GM19455 (cell line): ENCODE results near the gene NBPF6.
"Not testable (repeated sequence)": the region's sequence is repeated elsewhere in the genome, so short reads cannot be mapped to it uniquely, and the experiment has no call there.

Source experiments
- ATAC-seq: cut with Tn5 transposase; IDR thresholded peaks from one replicate; pipeline ENCODE4 v1.9.1; 2021; ENCODE audit not compliant: unreplicated experiment

Gene NBPF6, protein sequence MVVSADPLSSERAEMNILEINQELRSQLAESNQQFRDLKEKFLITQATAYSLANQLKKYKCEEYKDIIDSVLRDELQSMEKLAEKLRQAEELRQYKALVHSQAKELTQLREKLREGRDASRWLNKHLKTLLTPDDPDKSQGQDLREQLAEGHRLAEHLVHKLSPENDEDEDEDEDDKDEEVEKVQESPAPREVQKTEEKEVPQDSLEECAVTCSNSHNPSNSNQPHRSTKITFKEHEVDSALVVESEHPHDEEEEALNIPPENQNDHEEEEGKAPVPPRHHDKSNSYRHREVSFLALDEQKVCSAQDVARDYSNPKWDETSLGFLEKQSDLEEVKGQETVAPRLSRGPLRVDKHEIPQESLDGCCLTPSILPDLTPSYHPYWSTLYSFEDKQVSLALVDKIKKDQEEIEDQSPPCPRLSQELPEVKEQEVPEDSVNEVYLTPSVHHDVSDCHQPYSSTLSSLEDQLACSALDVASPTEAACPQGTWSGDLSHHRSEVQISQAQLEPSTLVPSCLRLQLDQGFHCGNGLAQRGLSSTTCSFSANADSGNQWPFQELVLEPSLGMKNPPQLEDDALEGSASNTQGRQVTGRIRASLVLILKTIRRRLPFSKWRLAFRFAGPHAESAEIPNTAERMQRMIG

DNA sequence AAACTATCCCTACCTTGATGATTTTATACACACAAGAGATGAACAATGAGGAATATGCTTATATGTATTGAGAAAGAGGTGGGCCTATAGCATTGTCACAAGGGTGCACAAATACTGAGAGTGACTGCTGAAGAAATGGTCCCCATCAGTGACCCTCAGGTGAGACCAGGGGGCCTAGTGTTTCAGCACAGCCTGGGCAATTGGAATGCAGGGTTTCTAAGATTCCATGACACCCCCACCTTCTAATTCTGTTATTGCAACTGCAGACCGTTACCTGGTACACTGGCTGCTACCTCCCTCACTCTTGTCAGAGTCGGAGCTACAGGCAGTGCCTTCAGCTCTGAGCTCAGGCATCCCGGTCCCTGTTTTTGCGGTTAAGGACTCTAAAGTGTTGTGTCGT lies at the start of gene NBPF6:
NBPF6 (plus strand) TSS at position 301 of the 400 bp plus-strand sequence. CDS start 259 bp downstream, outside the sequence.
- ATAC-seq: not testable (repeated sequence)

DNA sequence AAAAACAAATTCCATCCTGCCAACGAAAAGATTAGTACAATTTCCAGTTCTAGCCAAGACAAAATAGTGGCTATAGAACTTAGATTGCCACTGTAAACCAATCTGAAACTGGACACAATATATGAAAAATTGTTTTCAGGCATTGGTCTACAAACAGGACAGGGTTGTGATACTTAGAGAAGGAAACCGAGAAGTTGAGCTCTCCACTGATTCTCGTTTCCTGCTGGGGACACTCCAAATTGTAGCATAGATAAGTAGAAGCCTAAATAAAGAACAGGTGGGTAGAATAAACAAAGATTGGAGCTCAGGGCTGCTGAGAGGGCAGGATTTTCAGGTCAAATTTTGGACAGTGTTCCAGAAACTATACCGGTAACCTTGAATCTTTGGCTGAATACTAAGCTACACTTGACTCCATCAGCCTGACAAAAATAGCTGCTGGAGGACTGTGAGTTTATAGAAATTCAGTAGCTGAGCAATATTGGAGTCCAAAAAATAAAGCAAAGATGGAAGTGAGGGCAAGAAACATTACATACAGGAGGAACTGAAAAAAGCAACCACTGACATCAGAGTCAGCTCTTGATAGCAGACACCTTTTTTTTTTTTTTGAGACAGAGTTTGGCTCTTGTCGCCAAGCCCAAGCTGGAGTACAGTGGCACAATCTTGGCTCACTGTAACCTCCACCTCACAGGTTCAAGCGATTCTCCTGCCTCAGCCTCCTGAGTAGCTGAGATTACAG lies 38.9 kb upstream of the NBPF6 start:
- ATAC-seq: not testable (repeated sequence)

DNA sequence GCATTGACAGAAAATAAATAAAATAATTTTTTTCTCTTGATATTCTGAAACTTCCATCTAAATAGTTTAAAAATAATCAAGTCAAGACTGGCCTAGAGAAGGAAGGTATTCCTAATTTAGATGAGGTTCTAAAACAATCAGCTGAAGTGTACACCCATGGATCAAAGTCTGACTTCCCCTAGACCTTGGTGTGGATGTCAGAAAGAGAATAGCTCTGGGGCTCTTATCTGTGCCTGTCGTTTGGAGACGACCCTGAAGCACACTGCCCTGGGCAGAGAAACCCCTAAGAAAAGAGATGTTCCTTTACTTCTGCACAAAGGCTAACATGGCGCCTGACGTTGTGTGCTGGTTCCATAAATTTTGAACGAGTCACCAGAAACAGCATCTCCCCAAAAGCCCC lies 30.0 kb upstream of the NBPF6 start:
- not testable (repeated sequence) for ATAC-seq

DNA sequence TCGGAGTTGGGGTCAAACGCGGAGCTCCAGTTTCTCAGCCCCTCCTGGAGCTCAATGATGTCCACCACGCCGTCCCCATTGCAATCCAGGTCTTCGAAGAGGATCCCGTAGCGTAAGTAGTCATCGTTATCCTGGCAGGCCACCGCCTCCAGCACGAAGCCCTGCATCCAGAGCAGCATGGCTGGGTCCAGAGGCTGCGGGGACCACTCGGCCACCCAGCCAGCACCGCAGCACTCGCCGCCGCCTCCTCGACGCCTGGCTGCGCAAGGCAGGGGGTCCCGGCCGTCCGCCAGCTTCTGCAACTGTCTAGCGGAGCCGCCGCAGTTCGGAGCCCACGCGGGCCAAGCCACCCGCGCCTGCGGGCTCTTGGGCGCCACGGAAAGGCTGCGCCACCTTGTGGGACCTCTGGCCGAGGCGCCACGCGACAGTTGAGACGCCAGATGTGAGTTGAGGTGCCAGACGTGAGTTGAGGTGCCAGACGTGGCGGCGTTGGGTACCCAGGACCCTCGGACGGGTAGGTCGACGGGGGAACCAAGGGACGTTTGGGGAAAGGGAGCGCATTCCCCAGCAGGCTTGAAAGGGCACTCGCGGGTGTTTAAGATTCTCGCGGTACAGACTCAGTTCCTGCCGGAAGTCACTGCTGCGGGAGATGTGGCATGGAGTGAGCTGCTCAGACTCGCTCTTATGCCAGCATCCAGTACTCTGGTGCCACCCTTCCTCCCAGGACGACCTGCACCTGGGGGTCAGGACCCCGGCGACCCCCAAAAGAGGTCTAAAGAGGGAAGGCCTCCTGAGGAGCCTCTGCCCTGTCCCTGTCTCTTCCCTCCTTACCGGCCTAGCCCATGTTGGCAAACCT lies 28.9 kb upstream of the NBPF6 start:
- ATAC-seq: not testable (repeated sequence)

DNA sequence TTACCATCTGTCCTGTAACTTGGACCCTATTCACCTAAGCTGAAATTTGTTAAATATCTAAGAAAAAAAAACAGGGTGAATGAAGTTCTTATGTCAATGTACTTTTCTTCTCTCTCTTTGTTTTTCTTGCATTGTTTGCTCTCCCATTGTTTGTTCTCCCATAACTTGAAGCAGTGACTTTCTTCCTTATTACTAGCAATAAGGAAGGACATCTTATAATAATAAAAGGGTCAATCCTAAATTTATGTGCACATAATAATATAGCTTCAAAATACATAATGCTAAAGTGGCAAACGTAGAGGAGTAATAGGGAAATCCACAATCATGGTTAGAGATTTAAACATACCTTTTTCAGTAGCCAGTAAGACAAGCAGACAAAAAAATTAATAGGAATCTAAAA lies 23.3 kb upstream of the NBPF6 start:
- ATAC-seq: not testable (repeated sequence)

DNA sequence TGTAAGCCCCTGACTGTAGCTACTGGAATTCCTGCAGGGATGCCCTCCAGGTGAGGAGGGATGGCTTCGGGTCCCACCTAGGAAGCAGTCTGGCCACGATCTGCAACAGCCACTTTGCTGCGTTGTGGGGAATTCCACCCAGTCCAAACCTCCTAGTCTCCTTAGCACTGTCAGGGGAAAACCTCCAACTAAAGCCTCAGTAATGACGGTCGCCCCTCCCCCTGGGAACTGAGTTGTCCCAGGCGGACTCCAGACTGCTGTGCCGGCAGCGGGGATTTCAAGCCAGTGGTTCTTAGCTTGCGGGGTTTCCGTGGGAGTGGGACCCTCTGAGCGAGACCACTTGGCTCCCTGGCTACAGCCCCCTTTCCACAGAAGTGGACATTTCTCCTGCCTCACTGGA lies 18.1 kb upstream of the NBPF6 start:
- not testable (repeated sequence) for ATAC-seq

DNA sequence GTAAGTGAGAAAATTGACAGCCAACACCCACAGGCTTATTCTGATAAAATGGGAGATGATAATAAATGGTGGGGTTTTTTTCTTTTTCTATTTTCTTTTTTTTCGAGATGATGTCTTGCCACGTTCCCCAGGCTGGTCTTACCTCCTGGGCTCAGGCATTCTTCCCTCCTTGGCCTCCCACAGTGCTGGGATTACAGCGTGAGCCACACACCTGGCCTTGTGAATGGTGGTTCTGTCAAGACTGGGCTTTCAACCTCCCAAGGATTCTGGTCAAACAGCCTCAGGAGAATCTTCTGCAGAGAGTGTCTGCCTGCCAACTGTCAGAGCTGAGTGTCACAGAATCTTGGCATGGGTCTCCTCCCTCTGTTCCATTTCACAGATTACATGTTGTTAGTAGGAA lies 16.7 kb upstream of the NBPF6 start:
- ATAC-seq: not testable (repeated sequence)

DNA sequence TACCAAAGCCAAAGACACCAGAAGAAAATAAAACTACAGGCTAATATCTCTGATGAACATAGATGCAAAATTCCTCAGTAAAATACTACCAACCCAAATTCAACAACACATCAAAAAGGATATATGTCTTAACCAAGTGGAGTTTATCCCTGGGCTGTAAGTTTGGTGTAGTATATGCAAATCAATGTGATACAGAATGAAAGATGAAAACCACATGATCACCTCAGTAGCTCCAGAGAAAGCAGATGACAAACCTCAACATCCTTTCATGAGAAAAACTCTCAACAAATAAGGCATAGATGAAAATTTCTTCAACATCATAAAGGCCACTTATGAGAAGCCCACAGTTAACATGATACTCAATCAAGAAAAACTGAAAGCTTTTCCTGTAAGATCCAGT lies 11.6 kb upstream of the NBPF6 start:
- peak; percentile 79 for ATAC-seq

DNA sequence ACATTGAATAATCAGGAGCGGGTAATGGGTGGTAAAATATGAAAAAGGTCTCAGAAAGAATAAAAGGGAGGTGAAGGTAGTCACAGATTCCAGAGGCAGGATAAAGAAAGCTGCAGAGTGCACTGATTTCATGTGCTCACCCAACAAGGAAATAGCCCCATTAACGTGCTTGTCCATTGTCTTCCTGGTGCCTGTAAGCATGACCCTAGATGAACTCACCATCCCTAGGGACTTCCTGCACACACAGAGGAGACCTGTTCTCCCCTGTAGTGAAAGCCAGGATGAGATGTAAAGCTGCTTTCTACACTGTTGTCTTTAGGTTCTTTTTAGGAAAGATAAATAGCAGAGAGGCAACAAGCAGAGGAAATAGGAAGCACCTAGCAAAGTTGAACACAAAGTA lies 4.4 kb downstream of the NBPF6 start:
- ATAC-seq: not testable (repeated sequence)

DNA sequence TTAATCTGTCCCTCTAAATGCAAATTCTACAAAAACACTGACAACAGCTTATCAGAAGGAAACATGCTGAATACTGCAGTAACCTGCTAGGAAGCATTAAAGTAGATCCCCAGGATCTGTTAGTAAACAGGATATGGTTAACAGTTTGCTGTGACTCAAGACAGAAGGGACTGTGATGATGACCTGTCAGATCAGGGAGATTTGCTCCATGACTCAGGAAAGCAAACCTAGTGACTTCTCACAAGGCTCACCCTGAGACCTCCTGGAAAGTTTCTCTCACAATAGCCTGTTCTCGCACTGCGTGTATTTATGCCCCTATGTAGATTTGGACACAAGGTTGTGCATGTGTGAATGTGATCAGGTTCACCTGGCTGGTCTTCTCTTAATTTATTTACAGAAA lies 8.5 kb downstream of the NBPF6 start:
- not testable (repeated sequence) for ATAC-seq

DNA sequence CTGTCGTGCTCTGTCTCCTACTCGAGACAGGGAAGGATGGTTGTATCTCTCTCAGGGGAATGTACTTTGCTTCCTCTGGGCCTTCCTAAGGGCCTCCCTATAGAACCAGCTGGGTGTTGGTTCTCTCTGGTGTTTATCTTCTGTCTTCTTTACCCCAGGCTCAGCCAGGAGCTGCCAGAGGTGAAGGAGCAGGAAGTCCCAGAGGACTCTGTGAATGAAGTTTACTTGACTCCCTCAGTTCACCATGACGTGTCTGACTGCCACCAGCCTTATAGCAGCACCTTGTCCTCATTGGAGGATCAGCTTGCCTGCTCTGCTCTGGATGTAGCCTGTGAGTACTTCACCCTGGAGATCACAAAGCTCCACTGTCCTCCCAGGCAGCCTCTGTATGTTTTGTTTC lies 11.6 kb downstream of the NBPF6 start:
- ATAC-seq: not testable (repeated sequence)

DNA sequence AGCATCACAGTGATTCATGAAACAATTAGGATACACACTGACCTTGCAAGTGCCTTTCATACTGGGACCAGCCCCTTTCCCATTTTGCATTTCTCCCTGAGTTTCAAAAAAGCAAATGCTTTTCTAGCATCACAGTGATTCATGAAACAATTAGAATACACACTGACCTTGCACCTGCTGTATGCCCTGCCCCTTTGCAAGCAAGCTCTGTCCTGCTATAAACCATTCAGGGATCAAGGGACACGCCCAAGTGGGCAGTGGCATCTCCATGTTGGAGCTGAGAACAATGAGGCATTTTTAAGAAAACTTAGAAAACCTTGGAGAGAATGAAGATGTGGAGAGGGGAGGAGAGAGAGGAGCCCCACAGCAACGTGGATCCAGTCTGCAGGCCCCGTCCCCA lies 13.8 kb downstream of the NBPF6 start:
- ATAC-seq: not testable (repeated sequence)

DNA sequence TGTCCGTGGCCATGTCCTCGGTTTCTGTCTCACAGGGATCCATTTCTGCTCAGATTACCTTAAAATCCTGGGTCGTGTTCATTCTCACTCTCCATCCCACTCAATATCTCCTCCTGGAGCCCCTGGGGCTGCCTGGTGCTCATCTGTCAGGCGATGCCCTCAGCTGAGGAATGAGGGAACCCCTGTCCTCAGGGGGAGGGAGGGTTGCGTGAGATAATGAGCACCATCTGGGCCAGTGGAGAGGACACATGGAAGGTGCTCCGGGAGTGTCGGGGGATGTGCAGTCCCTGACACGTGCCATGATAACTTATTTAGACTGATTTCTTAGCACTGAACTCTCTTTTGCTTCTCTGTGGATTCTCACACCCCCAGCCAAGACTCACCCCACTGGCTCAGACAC lies 16.0 kb downstream of the NBPF6 start:
- ATAC-seq: not testable (repeated sequence)

DNA sequence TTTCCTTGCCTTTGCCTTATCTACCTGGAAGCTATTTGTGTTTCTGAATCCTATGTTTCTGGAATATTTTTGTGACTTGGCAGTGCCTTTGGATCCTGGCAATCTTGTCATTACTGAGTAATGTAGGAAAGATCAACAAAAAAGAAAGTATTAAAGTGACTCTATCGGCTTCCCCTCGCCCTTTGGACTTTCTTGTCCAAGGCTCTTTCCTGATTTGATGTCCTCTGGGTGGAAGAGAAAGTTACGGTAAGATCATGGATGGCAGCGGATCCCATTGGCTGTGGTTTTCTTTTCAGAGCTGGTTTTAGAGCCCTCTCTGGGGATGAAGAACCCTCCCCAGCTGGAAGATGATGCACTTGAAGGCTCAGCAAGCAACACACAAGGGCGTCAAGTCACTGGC lies 17.0 kb downstream of the NBPF6 start:
- ATAC-seq: not testable (repeated sequence)

DNA sequence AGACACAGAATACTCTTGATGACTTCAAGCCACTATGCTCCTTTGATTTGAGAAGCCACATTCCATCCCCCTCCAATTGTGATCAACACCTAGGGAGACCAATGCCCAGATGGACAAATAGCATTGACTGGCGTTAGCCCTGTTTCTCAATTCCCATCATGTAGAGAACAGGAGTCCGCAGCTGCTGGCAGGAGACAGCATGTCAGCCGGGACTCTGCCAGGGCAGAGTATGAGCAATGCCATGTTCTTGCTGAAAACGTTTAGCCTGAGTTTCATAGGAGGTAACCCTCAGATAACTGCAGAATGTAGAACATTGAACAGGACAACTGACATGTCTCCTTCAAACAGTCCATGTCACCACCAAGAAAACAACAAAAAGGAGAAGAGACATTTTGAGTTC lies 20.6 kb downstream of the NBPF6 start:
- ATAC-seq: not testable (repeated sequence)

DNA sequence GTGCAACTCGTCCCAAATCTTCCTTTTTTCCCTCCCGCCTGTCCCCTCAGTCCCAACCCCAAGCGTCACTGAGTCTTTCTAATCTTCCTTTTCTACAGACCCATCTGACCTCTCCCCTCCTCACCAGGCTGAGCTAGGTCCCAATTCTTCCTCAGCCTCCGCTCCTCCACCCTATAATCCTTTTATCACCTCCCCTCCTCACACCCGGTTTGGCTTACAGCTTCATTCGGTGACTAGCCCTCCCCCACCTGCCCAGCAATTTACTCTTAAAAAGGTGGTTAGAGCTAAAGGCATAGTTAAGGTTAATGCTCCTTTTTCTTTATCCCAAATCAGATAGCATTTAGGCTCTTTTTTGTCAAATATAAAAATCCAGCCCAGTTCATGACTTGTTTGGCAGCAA lies 24.4 kb downstream of the NBPF6 start:
- not testable (repeated sequence) for ATAC-seq

DNA sequence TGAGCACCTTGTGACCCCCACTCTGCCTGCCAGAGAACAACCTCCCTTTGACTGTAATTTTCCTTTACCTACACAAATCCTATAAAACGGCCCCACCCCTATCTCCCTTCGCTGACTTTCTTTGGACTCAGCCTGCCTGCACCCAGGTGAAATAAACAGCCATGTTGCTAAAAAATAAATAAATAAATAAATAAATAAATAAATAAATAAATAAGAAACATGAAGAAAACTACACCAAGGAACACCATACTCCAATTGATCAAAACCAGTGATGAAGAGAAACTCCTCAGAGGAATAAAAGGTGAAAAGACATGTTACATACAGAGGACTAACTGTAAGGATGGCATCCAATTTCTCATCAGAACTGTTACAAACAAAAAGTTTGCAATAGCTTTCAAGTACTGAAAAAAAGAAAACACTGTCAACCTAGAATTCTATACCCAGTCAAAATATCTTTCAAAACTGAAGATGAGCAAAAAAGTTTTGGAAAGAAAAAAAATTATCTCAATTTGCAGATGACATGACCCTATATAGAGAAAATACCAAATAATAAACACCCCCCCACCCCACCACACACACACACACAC lies 28.4 kb downstream of the NBPF6 start:
- no peak for ATAC-seq

DNA sequence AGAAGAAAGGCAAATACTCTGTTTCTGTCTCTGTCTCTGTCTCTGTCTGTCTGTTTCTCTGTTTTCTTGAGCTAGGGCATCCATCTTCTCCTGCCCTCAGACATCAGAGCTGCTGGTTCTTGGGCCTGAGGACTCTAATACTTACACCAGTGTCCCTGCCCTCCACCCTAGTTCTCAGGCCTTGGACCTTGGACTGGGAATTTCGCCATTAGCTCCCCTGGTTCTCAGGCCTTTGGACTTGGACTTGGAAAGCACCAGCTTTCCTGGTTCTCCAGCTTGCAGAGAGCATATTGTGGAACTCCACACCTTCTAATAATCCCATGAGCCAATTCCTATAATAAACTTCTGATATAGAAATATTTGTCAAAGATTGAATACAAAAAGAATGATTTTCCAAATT lies 32.6 kb downstream of the NBPF6 start:
- ATAC-seq: no peak

DNA sequence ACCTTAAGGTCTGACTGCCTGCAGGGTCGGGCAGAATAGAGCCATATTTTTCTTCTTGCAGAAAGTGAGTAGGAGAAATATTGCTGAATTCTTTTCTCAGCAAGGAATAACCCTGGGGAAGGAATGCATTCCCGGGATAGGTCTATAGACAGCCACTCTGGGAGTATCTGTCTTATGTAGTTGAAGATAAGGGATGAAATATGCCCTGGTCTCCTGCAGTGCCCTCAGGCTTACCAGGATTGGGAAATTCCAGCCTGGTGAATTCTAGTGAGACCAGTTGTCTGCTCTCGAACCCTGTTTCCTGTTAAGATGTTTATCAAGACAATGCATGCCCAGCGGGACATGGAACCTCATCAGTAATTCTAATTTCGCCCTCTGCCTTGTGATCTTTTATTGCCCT lies 35.8 kb downstream of the NBPF6 start:
- ATAC-seq: not testable (repeated sequence)

DNA sequence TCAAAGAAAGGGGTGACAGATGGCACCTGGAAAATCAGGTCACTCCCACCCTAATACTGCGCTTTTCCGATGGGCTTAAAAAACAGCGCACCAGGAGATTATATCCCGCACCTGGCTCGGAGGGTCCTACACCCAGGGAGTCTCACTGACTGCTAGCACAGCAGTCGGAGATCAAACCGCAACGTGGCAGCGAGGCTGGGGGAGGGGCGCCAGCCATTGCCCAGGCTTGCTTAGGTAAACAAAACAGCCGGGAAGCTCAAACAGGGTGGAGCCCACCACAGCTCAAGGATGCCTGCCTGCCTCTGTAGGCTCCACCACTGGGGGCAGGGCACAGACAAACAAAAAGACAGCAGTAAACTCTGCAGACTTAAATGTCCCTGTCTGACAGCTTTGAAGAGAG lies 36.6 kb downstream of the NBPF6 start:
- not testable (repeated sequence) for ATAC-seq
